Right renal pelvis (tissue), 4 donors: ENCODE data around the gene SHISA9. TPM values are rescaled to one million over a fixed set of nuclear protein-coding genes. Genes with fewer than 3 reads are reported as not detected.
"Not testable (repeated sequence)": the region's sequence is repeated elsewhere in the genome, so short reads cannot be mapped to it uniquely, and the experiment has no call there.

ENCODE experiments used
- DNase-seq, 4 donors: peaks; one replicate each; pipeline ENCODE4 v3.0.0-alpha.2; 2013; ENCODE audit warnings: low read depth in 4 of 4, low spot score in 3 of 4, missing footprints in 1 of 4
- polyA plus RNA-seq, 4 donors: library from polyadenylated mRNA; unstranded; fragments of 120-200 nt; gene quantifications; one replicate each; pipeline ENCODE4 v1.2.1, GENCODE V29; 2013; ENCODE audit not compliant: insufficient read length in 4 of 4

SHISA9 gene
- polyA plus RNA-seq, 4 donors: 3.8 to 5.2 (median 4.3) TPM

DNA sequence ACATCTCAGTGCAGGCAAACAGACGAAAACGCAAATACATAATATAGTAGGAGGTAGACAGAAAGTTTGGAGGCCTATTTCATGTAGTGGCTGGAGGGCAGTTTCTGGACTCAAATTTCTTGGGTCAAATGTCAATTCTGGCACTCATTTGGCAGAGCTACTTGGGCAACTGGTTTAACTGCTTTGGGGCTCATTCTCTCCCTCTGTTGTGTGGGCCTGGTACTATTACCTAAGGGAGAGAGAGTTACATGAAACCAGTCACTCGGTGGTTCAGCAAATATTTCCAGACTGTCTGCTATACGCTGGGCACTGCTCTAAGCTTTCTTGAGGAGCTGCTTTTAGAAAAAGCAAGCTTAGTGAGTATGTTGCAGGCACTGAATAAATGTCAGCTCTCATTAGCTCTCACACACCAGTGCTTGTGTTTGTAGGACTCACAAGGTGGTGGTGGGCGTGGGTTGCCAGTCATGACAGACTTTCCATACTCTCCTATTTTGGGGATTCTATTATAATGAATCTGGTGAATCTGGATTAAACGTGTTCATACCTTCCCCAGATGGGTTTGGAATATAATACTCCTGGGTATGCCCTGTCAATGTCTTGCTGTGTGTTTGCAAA lies 1.8 kb upstream of the SHISA9 start:
- DNase-seq: no peak

GRCh38 chr16:12900156-12900555 lies 1.2 kb upstream of the SHISA9 start:
- DNase-seq: no peak

DNA sequence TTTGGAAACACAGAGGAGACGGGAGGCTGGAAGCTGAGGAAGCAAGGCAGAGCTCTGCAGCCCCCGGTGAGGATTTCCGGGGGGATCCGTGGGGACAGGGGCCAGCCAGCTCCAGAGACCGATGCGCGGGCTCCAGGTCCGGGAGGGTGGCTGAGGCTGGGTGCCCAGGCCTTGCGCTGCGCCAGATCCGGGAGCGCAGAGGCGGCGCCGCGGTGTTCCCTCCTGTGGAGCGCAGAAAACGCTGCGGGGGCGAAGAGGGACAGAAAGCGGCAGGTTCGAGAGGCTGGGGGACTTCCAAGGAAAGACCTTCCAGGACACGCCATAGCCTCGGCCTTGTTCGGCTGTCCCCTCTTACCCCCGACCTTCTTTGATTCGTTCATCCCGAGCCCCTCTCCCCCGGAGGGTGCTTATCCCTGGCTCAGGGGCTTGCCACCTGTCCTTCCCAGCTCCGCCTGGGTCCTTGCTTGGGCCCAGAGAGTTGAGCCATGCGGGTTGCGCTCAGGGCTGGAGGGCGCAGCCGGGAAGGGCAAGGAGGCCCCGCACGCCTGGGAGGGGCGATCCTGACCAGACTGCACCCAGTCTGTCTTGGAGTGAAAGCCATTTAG lies 697 bp upstream of the SHISA9 start:
- no peak for DNase-seq

DNA sequence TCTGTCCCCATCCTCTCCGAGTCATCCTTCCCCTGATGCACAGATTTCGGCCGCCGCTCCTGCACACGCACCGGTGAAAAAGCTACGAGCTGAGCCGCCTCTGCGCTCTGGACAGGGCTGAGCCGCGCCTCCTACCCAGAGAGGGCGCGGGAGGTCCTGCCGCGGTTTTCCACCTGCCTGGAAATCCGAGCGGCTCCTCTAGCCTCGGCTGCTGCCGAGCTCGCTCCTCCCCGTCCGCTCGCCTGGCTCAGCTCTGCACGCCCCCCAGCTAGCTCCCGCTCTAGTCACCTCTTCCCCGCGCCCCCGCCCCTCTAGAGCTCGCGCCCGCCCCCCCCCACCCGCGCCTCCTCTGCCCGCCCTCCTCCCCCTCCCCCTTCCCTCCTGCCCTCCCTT lies 198 bp upstream of the SHISA9 start:
- DNase-seq: no peak

DNA sequence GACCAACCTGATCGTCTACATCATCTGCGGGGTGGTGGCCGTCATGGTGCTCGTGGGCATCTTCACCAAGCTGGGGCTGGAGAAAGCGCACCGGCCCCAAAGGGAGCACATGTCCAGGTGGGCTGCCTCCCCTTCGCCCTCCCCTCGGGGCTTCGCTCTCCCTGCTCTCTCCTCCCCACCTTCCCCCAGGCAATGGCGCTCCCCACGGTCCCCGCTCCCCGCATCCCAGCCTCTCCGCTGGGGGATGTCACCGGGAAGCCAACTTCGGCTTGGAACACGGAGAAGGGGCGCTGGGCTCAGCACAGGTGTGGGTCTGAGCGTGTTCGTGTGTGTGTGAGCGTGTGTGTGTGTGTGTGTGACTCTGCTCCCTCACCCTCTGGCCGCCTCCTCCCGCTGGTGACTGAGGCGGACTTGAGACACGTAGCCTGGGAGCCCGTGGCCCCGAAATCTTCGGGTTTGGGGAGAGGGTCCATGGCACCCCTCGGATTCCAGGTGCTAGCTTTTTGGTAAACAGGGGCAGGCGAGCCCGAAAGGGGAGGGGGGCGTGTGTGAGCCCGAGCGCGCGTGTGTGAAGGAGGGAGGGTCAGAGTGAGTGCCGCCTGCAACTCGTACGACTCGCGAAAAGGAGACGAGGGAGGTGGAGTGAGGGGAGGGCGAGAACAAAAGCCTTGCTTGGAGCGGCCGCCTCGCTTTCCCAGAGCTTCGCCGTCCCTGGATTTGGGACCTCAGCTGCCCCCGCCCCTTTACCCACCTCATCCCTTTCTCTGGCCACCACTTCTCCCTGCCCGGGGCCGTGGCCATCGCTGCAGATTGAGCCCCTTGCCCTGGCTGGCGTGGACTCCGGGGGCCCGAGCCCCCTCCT lies 1.3 kb downstream of the SHISA9 start:
- DNase-seq: no peak

- no peak for DNase-seq
These were observed 2.3 kb downstream of the SHISA9 start for GRCh38 chr16:12903407-12904328.

DNA sequence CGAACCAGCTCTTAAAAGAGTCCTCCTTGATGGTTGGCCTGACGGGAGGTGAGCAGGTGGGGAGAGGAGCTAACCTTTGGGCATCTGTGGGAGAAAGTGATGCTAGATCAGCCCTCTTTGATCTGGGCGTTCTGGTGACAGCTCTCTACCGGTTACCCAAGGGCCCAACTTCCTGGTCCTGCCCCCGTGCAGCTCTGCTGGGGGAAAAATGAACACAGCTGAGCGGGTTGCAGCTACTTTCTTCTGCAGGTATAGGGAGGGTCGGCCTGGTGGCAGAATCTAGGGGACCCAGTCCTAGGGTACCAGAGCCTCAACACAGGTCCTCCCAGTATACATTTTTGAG lies 2.9 kb downstream of the SHISA9 start:
- DNase-seq: no peak

GRCh38 chr16:12906271-12906670 lies 4.9 kb downstream of the SHISA9 start:
- DNase-seq: no peak

- DNase-seq: no peak
These were observed 5.5 kb downstream of the SHISA9 start for GRCh38 chr16:12906765-12907516.

- DNase-seq: no peak
These were observed 6.4 kb downstream of the SHISA9 start for GRCh38 chr16:12907670-12908233.

DNA sequence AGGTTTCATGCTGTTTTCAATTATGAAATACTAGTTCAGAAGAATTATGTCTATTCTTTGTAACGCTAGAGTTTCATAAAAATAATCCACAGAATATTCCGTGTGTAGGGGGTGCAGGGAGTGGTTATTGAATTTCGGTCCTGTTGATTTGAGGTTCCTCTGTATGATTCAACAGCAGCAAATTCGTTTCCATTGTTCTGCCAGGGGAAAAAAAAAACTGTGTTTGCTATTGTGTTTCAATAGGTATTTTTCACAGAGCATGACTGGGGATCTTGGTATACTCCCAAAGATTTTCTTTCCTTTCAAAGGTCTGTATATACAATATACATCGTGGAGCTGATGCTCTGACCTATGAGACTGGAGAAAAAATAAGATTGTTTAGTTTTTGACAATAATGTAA lies 15.8 kb downstream of the SHISA9 start:
- DNase-seq: no peak

DNA sequence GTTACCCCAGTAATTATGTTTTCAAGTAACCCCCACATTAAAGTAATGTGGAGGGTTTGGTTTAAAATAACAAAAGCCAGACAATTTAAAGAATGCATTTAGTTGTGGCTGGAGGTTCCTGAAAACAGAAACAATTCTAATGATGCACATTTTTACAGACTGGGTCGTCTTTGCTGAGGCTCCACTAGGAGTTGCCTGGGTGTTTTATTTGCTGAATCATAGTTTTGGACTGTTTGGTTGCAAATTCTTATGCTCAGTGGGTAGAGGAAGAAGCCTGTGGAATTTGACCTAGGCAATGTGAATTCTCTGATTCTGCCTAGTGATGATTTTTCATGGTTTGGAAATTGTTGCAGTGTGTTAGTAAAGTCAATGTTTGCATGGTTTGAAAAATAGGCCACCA lies 16.3 kb downstream of the SHISA9 start:
- DNase-seq: no peak

DNA sequence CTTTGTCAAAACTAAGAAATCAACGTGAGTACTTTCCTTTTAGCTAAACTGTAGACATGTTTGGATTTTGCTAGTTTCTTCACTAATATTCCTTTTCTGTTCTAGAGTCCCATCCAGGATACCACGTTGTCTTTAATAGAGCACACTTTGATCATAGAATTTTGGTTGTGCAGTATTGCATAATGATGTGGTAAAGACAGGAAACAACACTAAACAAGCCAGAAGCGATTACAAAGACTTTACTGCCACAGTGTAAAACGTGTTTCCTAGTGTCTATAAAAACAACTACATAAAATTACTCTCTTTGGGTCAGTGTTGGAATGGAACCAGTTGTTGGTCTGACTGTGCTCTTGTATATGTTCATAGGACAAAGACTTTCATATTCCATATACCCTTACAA lies 19.3 kb downstream of the SHISA9 start:
- no peak for DNase-seq

- DNase-seq: not testable (repeated sequence)
These were observed 22.2 kb downstream of the SHISA9 start for GRCh38 chr16:12923640-12924039.

GRCh38 chr16:12925026-12925800 lies 23.8 kb downstream of the SHISA9 start:
- DNase-seq: no peak

- DNase-seq: no peak
These were observed 26.2 kb downstream of the SHISA9 start for GRCh38 chr16:12927591-12927990.

DNA sequence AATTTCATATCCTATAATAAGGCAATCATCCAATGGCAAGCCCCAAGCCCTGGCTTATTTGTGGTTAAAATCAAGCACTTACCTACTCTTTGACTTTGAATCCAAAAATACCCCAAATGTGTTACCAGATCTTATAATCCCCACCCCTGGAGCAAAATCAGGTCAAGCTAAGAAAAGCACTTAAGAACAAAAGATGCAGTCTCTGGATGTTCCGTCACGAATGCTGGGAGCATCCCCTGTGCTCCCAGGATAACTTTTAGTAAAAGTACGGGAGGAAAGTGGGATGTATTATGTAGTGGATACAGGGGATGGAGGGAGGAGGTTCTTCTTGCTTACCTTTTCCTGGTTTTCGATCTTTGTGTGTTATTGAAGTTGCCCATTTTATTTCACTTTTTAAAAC lies 29.5 kb downstream of the SHISA9 start:
- no peak for DNase-seq

- no peak for DNase-seq
These were observed 35.0 kb downstream of the SHISA9 start for GRCh38 chr16:12936391-12936790.

- DNase-seq: no peak
These were observed 40.5 kb downstream of the SHISA9 start for GRCh38 chr16:12941896-12942295.
